ENCODE data around the gene OR5D16.
"Not testable (repeated sequence)": the region's sequence is repeated elsewhere in the genome, so short reads cannot be mapped to it uniquely, and the experiment has no call there.

DNA sequence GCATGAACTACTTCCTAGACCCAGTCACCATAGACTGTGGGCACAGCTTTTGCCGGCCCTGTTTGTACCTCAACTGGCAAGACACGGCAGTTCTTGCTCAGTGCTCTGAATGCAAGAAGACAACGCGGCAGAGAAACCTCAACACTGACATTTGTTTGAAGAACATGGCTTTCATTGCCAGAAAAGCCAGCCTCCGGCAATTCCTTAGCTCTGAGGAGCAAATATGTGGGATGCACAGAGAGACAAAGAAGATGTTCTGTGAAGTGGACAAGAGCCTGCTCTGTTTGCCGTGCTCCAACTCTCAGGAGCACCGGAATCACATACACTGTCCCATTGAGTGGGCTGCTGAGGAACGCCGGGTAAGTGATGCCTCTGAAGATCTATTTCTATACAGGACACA lies 46.9 kb downstream of the OR5D16 start:
- TF ChIP-seq FOSL1 (CRISPR knock-in tag; IDR thresholded peaks at IDR 0.05; ENCODE audit: borderline replicate concordance); ZNF644 (CRISPR knock-in tag; IDR thresholded peaks at IDR 0.05; ENCODE audit: low read depth); CEBPZ (IDR thresholded peaks at IDR 0.05; ENCODE audit: low read length); MAFF (IDR thresholded peaks at IDR 0.05; ENCODE audit: low read depth, low read length); ZNF362 (CRISPR knock-in tag; IDR thresholded peaks at IDR 0.05; ENCODE audit: borderline replicate concordance); SRF (IDR thresholded peaks at IDR 0.05; ENCODE audit: low read depth, low read length); AFF4 (CRISPR knock-in tag; IDR thresholded peaks at IDR 0.05); ZNF703 (CRISPR knock-in tag; IDR thresholded peaks at IDR 0.05; ENCODE audit: borderline replicate concordance); GABPB1 (CRISPR knock-in tag; IDR thresholded peaks at IDR 0.05); MAFG (CRISPR knock-in tag; IDR thresholded peaks at IDR 0.05): not testable (repeated sequence)
- TF ChIP-seq, protein P1, sequence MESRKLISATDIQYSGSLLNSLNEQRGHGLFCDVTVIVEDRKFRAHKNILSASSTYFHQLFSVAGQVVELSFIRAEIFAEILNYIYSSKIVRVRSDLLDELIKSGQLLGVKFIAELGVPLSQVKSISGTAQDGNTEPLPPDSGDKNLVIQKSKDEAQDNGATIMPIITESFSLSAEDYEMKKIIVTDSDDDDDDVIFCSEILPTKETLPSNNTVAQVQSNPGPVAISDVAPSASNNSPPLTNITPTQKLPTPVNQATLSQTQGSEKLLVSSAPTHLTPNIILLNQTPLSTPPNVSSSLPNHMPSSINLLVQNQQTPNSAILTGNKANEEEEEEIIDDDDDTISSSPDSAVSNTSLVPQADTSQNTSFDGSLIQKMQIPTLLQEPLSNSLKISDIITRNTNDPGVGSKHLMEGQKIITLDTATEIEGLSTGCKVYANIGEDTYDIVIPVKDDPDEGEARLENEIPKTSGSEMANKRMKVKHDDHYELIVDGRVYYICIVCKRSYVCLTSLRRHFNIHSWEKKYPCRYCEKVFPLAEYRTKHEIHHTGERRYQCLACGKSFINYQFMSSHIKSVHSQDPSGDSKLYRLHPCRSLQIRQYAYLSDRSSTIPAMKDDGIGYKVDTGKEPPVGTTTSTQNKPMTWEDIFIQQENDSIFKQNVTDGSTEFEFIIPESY (CRISPR knock-in tag; IDR thresholded peaks at IDR 0.05): not testable (repeated sequence)
